GM19395 (cell line): ENCODE data around the gene PPP1R15B.

ENCODE experiments used
- ATAC-seq: cut with Tn5 transposase; IDR thresholded peaks from one replicate; pipeline ENCODE4 v1.9.1; 2021; ENCODE audit warnings: mild to moderate bottlenecking, moderate library complexity; ENCODE audit not compliant: unreplicated experiment

The PPP1R15B gene

DNA sequence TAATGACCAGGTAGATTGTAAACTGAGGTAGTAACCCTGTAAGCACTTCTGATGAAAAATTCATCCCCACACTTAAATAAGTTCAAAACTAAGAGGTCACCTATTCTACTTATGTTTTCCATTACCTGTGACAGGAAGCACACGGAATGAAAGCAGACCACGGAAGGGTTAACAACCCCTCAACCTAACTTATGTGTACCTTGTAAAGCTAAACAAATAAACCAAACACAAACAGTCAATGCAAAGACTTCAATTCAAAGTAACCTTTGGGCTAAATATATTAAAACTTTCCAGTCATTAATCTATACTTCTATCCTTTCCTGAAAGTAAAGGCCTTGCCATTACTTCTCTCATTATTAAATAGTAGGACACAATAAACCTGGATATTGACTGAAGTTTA, 7.0 kb downstream of the PPP1R15B start:
- ATAC-seq: no peak

DNA sequence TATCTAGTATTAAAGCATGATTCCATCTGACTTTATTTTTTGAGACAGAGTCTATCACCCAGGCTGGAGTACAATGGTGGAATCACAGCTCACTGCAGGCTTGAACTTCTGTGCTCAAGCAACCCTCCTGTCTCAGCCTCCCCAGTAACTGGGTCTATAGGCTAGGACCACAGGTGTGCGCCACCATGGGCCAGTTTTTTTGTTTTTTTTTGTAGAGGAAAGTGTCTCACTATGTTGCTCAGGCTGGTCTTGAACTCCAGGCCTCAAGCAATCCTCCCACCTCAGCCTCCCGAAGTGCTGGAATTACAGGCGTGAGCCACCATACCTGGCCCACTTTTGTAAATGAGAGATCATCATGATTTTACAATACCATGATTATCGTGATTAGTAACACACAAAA, 9.2 kb downstream of the PPP1R15B start:
- ATAC-seq: no peak

DNA sequence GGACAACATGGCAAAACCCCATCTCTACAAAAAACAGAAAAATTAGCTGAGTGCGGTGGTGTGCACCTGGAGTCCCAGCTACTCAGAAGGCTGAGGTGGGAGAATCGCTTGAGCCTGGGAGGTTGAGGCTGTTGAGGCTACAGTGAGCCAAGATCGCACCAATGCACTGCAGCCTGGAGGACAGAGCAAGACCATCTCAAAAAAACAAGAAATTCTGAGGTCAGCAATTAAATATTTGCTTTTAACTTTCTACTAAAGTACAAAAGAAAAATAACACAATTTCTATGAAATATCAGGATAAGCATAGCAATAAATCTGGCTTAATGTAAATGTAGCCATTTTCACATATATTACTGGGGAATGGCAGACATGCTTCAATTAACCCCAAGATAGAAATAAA, 9.9 kb downstream of the PPP1R15B start:
- ATAC-seq: no peak

DNA sequence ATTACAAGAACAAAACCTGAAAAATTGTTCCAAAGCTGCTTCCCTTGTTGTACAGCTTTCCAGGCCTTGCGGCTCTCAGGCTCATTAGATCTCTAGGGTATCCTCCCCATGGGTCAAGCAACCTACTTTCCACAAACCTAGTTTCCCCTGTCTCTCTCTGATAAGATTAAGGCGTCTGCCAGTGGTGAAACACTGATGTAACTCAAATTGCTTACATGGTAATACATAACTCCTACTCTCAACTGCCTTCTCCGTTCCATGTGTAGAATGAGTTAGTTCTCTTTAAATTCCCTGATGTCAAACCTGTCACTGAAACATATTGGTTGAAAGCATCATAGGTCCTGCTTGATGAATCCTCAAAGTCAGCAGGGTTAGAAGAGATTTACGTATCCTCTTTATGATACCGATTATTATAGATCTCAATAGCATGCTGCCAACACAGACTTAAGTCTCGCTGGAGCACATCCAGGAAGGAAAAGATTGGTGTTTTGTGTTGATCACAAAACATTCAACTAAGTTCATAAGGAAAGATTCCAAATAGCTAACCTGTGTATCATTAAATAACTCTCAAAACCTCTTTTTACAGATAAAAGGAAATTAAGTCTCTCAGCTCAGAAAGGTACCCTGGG, 10.6 kb downstream of the PPP1R15B start:
- no peak for ATAC-seq

DNA sequence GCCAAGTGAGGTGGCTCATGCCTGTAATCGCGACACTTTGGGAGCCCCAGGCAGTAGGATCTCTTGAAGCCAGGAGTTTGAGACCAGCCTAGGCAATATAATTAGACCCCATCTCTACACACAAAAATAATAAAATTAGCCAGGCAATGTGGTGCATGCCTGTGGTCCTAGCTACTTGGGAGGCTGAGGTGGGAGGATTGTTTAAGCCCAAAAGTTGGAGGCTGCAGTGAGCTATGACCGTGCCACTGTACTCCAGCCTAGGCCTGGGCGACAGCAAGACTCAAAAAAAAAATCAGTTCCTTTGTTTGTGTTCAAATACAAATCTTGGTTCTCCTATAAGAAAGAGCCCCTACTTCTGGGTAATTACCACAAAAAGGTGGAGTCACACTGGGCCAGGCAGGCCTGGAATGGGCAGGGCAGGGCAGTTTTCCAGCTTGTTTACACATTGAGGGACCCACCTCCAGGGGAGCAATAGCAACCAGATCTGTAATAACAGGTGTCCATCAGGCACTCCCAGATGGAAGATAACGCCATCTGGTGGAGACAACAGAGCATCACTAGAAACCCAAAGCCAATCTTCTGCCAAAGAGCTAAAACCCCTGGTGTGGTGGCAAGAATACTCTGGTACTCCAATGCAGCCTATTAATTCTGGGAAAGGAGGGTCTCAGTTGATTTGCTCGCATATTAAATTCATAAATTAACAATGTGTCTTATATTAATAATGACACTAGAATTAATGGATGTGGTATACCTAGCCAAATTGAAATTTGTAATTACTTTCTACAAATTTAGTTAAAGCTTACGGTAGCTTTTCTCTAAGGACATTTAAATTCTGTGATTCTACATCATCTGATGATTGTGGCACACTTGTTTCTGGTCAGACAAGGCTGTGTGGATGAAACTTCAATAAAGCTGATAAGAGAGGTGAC, 13.2 kb downstream of the PPP1R15B start:
- ATAC-seq: peak; percentile 83

DNA sequence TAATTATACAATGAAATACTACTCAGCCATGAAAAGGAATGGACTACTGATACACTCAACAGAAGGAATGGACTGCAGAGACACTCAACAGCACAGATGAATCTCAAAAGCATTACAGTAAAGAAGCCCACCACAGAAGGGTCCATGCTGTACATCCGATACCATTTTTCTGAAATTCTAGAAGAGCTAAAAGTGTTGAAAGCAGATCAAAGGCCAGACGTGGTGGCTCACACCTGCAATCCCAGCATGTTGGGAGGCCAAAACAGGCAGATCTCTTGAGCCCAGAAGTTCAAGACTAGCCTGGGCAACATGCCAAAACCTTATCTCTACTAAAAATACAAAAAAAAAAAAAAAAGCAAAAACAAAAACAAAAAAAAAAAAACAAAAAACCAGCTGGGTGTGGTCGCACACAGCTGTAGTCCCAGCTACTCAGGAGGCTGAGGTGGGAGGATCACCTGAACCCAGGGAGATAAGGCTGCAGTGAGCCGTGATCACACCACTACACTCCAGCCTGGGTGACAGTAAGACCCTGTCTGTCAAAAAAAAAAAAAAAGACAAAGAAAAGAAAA, 15.5 kb downstream of the PPP1R15B start:
- ATAC-seq: no peak

DNA sequence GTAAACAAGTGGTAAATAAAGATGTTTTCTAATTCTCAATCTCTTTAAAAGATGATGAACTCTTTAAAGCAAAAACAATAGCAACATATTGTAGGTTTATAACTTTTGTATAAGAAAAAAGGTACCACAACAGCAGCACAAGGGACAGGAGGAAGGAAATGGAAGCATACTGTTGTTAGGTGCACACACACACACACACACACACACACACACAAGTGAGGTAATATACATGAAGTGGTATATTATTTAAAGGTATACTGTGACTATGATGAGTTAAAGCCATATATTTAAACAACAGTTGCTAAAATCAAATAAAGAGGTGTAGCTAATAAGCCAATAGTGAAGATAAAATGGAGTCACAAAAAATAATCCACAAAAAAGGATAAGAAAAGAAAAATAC, 20.0 kb downstream of the PPP1R15B start:
- no peak for ATAC-seq

DNA sequence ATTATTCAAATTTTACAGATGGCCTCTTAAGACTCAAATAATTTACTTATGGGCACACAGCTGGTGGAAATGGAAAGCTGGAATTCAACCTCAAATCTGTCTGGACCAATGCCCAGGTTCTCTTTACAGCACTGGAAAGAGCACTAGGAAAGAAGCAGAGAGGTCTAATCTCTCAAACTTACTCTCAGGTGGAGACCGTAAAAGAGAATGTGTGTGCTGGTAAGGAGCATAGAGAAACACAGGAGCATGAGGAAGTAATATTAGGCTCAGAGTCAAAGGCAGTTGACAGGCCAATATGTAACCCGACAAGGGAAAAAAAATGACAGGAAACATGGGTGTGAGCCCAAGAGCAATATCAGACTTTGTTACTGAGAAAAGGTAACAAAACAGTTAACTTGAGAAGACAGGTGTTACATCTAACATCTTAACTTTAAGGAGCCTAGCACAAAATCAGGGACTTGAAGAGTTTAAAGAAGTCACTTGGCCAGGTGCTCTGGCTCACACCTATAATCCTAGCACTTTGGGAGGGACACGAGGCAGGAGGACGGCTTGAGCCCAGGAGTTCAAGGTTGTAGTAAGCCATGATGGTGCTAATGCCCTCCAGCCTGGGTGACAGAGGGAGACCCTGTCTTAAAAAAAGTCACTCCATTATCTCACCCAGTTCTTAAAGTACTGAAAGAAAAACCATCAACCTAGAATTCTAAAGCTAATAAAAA, 20.7 kb downstream of the PPP1R15B start:
- no peak for ATAC-seq

DNA sequence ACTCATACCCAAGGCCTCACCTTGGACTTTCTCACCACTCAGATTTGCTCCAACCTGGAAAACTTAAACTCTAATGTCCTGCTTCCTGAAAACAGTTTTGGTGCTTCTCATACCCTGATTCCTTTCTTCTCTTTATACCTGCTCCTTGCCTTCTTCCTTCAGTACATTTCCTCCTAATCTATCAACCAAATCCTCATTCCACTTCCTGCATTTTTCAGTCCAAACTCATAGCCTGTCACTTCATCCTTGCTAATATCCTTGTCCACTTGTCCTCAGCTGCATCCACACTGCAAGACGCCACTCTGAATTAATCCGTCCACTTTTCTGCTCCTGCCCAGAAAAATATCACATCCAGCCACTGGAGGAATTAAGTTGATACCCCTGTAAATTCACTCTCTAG, 25.9 kb downstream of the PPP1R15B start:
- ATAC-seq: no peak

DNA sequence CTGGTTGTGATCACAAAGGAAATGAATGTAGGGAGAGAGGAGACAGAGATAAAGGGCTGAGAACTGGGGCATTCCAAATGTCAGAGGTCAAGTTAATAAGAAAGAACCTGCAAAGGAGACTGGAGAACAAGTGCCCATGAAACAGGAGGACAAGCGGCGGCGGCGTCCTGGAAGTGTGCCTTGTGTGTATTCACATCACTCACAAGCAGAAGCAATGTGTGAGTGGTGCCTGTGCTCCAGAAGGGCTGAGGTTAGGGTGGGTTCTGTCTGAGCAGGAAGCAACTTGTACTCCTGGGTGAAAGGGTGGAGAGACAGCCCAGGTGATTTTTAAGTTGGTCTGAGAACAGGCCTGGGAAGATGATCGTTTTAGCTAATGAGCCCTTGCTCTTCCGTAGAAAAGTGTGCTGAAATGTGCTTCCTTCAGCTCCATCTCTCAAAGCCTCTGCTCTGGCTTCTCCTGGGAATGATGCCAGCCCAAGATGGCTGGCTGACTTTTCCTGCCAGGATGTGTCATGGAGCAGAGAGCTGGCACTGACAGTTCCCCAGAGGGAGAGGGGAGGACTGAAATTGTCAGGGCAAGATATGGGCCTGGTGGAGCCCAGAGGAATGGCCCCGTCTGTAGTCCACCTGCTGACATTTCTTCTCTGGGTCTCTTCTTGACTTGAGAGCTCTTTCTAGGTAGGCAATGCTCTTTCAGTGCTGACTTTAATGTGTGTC, 26.8 kb downstream of the PPP1R15B start:
- ATAC-seq: no peak

DNA sequence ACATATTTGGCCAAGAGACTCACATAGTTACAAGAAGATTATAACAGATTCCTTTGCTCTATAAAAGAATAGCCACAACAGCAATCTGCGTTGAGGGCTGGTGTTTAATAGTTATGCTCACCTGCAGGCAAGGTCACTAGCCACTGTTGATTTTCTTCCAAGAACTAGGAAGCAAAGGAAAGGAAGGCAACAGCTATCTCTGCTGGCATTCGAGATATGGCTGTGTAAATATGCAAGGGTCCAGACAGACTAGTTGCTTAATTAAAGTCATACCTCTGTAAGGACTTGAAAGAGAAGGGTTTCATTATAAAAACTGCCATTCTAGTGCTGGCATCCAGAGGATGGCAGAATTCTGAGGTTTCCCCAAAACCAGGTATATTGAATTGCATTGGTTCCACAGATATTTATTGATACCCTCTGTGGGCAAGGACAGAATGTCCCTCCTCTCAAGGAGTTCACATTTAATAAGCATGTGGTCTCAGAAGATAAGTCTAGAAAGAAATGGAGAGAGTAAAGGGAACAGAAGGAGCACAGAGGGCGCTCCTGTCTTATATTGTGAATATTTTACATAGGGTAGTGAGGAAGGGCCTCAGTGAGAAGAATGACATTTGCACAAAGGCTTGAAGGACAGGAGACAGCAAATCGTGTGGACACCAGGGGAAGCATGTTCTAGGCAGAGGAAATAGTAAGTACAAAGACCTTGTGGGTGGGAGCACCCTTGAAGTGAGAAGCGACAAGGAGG, 28.3 kb downstream of the PPP1R15B start:
- ATAC-seq: no peak

DNA sequence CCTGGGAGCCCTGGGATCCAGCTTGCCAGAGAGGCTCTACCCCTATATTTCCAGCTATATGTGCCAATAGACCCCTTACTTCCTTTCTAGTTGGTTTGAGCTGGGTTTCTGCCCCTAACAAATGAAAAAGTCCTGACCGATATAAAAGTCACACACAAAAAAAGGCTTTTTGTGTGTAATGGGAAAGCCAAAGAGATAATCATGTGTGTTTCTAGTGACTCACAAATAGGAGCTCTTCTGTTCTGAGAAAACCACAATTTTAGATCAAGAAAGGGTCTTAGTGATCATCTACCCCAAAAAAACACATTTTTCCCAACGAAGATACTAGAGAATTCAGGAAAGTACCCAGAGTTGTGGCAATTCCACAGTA, 28.9 kb downstream of the PPP1R15B start:
- ATAC-seq: no peak

DNA sequence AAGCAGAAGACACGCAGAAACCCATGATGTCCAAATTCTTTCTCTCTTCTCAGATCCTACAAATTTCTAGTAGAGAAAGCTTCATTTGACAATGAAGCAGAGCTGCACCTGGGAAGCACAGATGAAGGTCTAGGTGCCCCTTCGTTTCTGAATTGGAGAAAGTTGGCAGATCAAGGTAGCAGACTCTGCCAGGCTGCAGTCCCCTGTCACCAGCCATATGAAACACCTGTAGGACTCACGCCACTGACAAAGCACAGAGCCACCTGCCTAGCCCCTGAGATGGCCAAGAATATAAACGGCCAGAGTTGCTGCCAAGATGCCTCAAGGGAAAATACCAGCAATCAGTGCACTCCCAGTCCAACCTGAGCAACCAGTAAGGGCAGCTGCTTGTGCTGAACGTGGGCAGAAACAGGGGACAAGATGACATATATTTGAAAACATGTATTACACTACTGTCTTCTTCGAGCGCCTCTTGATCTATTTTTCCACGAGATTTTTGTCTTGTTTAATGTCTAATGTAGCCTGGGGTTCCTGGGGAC, 31.3 kb downstream of the PPP1R15B start:
- no peak for ATAC-seq

DNA sequence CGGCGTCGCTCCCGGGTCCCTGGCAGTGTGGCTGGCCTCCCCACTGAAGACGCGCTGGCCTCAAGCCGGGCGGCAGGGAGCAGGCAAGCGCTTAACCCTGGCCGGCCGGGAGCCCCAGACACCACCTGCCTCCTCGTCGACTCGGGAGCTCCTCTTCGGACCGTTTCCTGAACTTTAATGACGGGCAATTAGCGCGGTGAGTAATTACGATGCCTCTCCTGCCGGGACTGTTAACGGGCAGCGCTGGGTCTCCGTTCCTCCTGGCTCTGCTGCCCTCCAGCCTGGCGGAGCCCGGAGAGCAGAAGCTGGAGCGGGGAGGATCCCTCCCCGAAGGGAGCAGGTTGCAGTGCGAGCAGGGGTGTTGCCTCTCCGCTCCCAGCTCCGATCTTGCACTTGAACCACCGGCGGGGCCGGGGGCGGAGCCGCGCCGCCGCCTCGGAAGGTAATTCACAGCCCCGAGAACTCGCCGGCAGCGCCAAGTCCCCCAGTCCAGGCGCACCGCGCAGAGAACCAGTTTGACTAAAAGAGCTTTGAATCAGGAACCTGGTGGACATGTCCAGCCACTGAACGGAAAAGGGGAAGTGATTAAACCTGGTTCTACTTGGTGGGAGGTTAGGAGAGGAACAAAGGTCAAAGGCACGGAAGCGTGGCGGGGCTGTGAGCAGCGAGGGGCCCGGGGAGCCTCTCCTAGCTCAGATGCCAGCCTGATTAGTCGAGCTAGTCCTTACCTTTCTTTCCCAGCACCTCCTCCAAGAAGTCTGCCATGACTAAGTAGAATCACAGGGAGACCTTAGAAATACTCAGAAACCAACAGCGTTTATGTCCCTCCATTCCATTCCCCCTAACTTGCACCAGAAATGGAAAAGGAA, 33.6 kb downstream of the PPP1R15B start:
- no peak for ATAC-seq

DNA sequence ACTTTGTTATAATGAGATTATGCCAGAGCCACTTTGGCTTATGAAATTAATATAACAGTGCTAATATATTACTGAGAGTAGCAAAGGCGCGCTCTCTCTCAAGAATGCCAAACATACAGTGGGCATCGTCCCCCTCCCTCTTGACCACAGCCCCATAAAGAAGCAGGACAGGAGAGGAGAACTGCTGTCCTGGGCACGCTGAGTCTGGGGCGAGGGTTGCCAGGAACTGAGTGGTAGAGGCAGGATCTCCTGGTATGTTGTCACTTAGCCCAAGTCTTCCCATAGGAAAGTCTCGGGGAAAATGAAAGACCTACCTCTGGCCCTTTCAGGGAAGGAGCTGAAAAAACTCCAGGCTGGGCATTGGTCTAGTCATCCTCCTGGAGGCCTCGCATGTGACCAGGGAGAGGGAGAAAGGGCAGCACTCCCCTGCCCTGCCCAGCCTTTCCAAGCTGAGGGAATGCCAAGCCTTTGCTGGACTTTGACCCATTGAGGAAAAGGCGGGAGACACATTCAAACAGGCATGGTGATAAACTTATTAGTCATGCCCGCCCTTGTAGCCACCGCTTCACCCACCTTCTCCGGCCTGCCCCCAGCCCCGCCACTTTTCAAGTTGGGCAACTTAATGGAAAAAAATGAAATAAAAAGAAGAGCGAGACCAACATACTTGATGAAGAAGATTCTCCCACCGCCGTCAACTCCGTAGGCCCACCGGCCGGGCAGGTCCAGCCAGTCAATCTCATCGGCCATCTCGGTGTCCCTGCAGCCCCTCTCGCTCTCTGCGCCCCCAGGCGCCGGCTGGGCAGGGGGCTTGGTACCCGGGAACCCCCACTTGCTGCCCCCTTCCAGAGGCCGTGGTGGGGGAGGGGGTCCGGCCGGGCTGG, 34.5 kb downstream of the PPP1R15B start:
- no peak for ATAC-seq

DNA sequence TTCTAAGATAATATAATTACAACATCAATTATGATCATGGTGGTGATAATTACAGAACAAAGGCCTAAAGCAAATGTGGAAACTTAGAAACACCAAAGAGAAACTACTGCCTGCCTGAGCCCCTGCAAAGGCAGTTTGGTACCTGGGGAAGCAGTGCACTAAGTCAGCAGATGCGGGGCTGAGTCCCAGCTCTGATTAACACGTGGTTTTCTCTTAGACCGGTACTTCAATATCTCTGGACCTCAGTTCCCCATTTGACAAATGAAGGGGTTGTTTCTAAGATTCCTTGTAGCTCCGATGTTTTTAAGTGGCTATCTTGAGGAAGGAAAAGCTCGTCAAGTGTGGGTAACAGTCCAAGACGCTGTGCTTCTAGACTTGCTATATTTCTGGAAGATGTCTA, 35.2 kb downstream of the PPP1R15B start:
- no peak for ATAC-seq

DNA sequence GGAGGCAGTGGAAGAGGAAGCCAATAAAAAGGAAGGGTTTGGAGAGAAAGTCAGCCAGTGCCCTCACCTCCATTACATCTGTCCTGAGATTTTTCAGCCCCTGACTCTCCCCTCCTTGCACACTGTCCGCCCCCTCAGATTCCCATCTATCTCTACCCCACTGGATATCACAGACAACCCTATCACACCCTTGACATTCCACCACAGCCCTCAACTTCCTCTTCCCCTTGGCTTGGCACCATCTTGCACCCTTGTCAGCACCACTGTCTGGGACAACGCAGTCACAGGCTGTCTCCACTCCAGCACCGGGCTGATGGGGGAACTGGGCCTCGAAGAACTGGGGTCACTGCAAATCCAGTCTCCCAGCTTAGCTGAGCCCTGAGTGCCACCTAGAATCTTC, 37.7 kb downstream of the PPP1R15B start:
- no peak for ATAC-seq

DNA sequence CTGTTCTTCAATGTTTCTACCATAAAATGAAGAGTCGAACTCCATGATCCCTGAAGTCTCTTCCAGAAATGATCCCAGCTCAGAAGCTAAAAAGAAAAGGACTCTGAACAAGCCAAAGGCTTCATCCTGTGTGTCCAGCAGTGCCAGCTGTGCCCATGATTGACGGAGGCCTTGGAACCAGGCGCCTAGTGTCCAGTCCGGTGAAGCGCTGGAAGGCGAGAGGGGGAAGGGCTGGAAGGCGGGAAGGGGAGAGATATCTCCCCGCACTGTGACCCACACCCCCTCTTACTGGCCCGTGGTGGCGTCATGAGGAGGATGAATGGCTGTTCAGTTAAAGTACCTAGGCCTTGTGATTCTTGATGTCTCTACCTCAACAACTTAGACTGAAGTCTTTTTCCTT, 41.4 kb downstream of the PPP1R15B start:
- no peak for ATAC-seq
